ENCODE data around the gene GCNA. TPM values are rescaled to one million over a fixed set of nuclear protein-coding genes. Genes with fewer than 3 reads are reported as not detected.

GCNA gene
- total RNA-seq, 1 experiment from 2014 or later = 2.9 TPM

GRCh38 chrX:71617742-71618141 is 39.5 kb downstream of the GCNA start:
- Histone ChIP-seq H3K4me2 (ENCODE audit: low read length) (no peak overlapping the region), H3K4me3 (ENCODE audit: low read length) (no peak overlapping the region), H3K27me3 (ENCODE audit: low read length) (no peaks in the 10 kb centered on the region), H3K9me2 (replicated peaks; ENCODE audit: low read length) (no peaks in the 10 kb centered on the region), H3K9me3 (ENCODE audit: low read length) (no peaks in the 10 kb centered on the region), H2AFZ (ENCODE audit: low read length) (no peak overlapping the region), H3K36me3 (ENCODE audit: low read depth, low read length) (peaks cover 2% of the 10 kb centered on the region; the same call in 1 of the 2 replicates), H3K79me2 (ENCODE audit: low read length) (no peaks in the 10 kb centered on the region), H3K27ac (ENCODE audit: low read length) (no peak overlapping the region), H4K20me1 (ENCODE audit: low read length) (no peaks in the 10 kb centered on the region), H3F3A (ENCODE audit: low read length, unreplicated experiment) (no peaks in the 10 kb centered on the region), H3K9ac (ENCODE audit: low read length) (no peak overlapping the region), H3K4me1 (ENCODE audit: insufficient read depth, low read length) (peaks cover 6% of the 10 kb centered on the region)
- ChIA-PET POLR2A (ENCODE audit: unreplicated experiment) (no interaction called here), CTCF (no interaction called here)
- no TSS peak for BruUV-seq (replicated peaks)
- TF ChIP-seq EZH2phosphoT487 (IDR thresholded peaks at IDR 0.05; ENCODE audit: borderline replicate concordance, low read length) (no peak), EZH2 (IDR thresholded peaks at IDR 0.05; ENCODE audit: low read length, unreplicated experiment) (no peak), CTCF (conservative IDR thresholded peaks at IDR 0.05; ENCODE audit: low read depth, low read length) (no peak)
- DNase-seq = no peak
- no peak for ATAC-seq
- intact Hi-C loops (cut with micrococcal nuclease) = no loop called here

- ATAC-seq (no peak), DNase-seq (no peak)
- no peaks in the 10 kb centered on the region for H3K27me3 ChIP-seq (ENCODE audit: low read length)
- no peaks in the 10 kb centered on the region for H3K9me3 ChIP-seq (ENCODE audit: low read length)
- H3K36me3 ChIP-seq (ENCODE audit: low read depth, low read length) = peaks cover 2% of the 10 kb centered on the region; the same call in 1 of the 2 replicates
- H2AFZ ChIP-seq (ENCODE audit: low read length) = no peak within 1 kb of the TSS
- no TSS peak for BruUV-seq (replicated peaks)
- CTCF ChIA-PET = no interaction called here
- H3K79me2 ChIP-seq (ENCODE audit: low read length) = no peaks in the 10 kb centered on the region
- POLR2A ChIA-PET (ENCODE audit: unreplicated experiment) = no interaction called here
- H3K27ac ChIP-seq (ENCODE audit: low read length) = no peak within 1 kb of the TSS
- H3K4me2 ChIP-seq (ENCODE audit: low read length) = no peak within 1 kb of the TSS
- intact Hi-C loops (cut with micrococcal nuclease) = no loop called here
- no peaks in the 10 kb centered on the region for H3K9me2 ChIP-seq (replicated peaks; ENCODE audit: low read length)
- H4K20me1 ChIP-seq (ENCODE audit: low read length) = no peaks in the 10 kb centered on the region
- H3F3A ChIP-seq (ENCODE audit: low read length, unreplicated experiment) = no peaks in the 10 kb centered on the region
- H3K4me1 ChIP-seq (ENCODE audit: insufficient read depth, low read length) = peaks cover 12% of the 10 kb centered on the region
- TF ChIP-seq CTCF (conservative IDR thresholded peaks at IDR 0.05; ENCODE audit: low read depth, low read length) (no peak), EZH2 (IDR thresholded peaks at IDR 0.05; ENCODE audit: low read length, unreplicated experiment) (no peak), EZH2phosphoT487 (IDR thresholded peaks at IDR 0.05; ENCODE audit: borderline replicate concordance, low read length) (no peak)
- H3K4me3 ChIP-seq (ENCODE audit: low read length) = no peak within 1 kb of the TSS
- no peak within 1 kb of the TSS for H3K9ac ChIP-seq (ENCODE audit: low read length)
Observed at GRCh38 chrX:71618303-71618721, 40.1 kb downstream of the GCNA start, which contains the start of gene CXCR3. TSS of gene CXCR3 (minus strand) at chrX:71618511. CDS start at chrX:71618449, 62 bp downstream.

GRCh38 chrX:71618787-71619186 is 40.5 kb downstream of the GCNA start:
- ChIA-PET POLR2A (ENCODE audit: unreplicated experiment) (no interaction called here), CTCF (no interaction called here)
- Histone ChIP-seq H3K27me3 (ENCODE audit: low read length) (no peaks in the 10 kb centered on the region), H3K9me3 (ENCODE audit: low read length) (no peaks in the 10 kb centered on the region), H3K9ac (ENCODE audit: low read length) (no peak overlapping the region), H3K4me3 (ENCODE audit: low read length) (no peak overlapping the region), H3K36me3 (ENCODE audit: low read depth, low read length) (no peaks in the 10 kb centered on the region), H4K20me1 (ENCODE audit: low read length) (no peaks in the 10 kb centered on the region), H3K4me1 (ENCODE audit: insufficient read depth, low read length) (peaks cover 13% of the 10 kb centered on the region), H2AFZ (ENCODE audit: low read length) (no peak overlapping the region), H3K4me2 (ENCODE audit: low read length) (no peak overlapping the region), H3K27ac (ENCODE audit: low read length) (no peak overlapping the region), H3K9me2 (replicated peaks; ENCODE audit: low read length) (no peaks in the 10 kb centered on the region), H3F3A (ENCODE audit: low read length, unreplicated experiment) (no peaks in the 10 kb centered on the region), H3K79me2 (ENCODE audit: low read length) (no peaks in the 10 kb centered on the region)
- TF ChIP-seq EZH2phosphoT487 (IDR thresholded peaks at IDR 0.05; ENCODE audit: borderline replicate concordance, low read length) (no peak), EZH2 (IDR thresholded peaks at IDR 0.05; ENCODE audit: low read length, unreplicated experiment) (no peak), CTCF (conservative IDR thresholded peaks at IDR 0.05; ENCODE audit: low read depth, low read length) (no peak)
- ATAC-seq (no peak), DNase-seq (no peak)
- intact Hi-C loops (cut with micrococcal nuclease) = no loop called here
- no TSS peak for BruUV-seq (replicated peaks)

Measured in PC-3 (cell line).